GM10248 (cell line): ENCODE data around the gene SSH2.
"Not testable (repeated sequence)": the region's sequence is repeated elsewhere in the genome, so short reads cannot be mapped to it uniquely, and the experiment has no call there.

ENCODE experiments used
- CTCF ChIA-PET: fragments of 300-600 bp; sonication (Branson Sonifier 250); formaldehyde crosslinking; extraction: SDS; loops from one replicate; lab custom pipeline; 2021; ENCODE audit warnings: antibody characterized with exemption; lab: Yijun Ruan, JAX
- POLR2A ChIA-PET: fragments of 350-650 bp; sonication (Branson Sonifier 250); formaldehyde crosslinking; extraction: SDS; loops from one replicate; lab custom pipeline; 2020; ENCODE audit warnings: antibody characterized with exemption; lab: Yijun Ruan, JAX
- DNase-seq: peaks from one replicate; pipeline ENCODE4 v3.0.0; 2012; ENCODE audit errors: extremely low spot score
- CTCF ChIP-seq: IDR thresholded peaks from 2 replicates; pipeline ENCODE4 v1.5.1; 2012; ENCODE audit warnings: mild to moderate bottlenecking, low read depth; ENCODE audit errors: extremely low read depth, missing control alignments, control extremely low read depth

Gene SSH2

GRCh38 chr17:29948448-29949215, 18.6 kb upstream of the SSH2 start:
- POLR2A ChIA-PET, result no interaction called here
- DNase-seq, result no peak
- TF ChIP-seq CTCF, result no peak
- CTCF ChIA-PET, result interaction anchor here (1.0 kb wide), 1 partner anchor 9 kb away, joined by 3 read pairs; no protein-coding TSS in a partner anchor

- CTCF ChIA-PET, result interaction anchor here (2.4 kb wide), 1 partner anchor 14 kb away, joined by 14 read pairs; no protein-coding TSS in a partner anchor
- no peak for DNase-seq
- POLR2A ChIA-PET, result no interaction called here
- no peak for TF ChIP-seq CTCF
Measured at GRCh38 chr17:29945281-29945680, 15.3 kb upstream of the SSH2 start.

GRCh38 chr17:29941334-29941733, 11.3 kb upstream of the SSH2 start, which contains the start of gene EFCAB5:
TSS of gene EFCAB5 (plus strand) at chr17:29941634. CDS start at chr17:29941797, 163 bp downstream.
- DNase-seq, result no peak
- ChIA-PET CTCF (interaction anchor here (1.3 to 4.4 kb wide), 5 partner anchors 8 to 324 kb away, joined by 3 to 32 read pairs (median 4); partner anchors contain the start of gene SSH2), POLR2A (no interaction called here)
- no peak for TF ChIP-seq CTCF

GRCh38 chr17:29936724-29937123, 6.7 kb upstream of the SSH2 start:
- no peak for TF ChIP-seq CTCF
- no peak for DNase-seq
- ChIA-PET CTCF (interaction anchor here (1.0 to 8.9 kb wide), 2 partner anchors 44 to 126 kb away, joined by 3 to 271 read pairs; no protein-coding TSS in a partner anchor), POLR2A (no interaction called here)

- POLR2A ChIA-PET, DNase-seq: not testable (repeated sequence)
- CTCF ChIA-PET, result interaction anchor here (1.0 to 8.9 kb wide), 4 partner anchors 43 to 296 kb away, joined by 3 to 271 read pairs (median 3); no protein-coding TSS in a partner anchor
Measured at GRCh38 chr17:29935909-29936308, 5.9 kb upstream of the SSH2 start.

GRCh38 chr17:29933379-29933778, 3.4 kb upstream of the SSH2 start:
- TF ChIP-seq CTCF, result no peak
- POLR2A ChIA-PET, result no interaction called here
- no peak for DNase-seq
- CTCF ChIA-PET, result interaction anchor here (1.2 to 8.9 kb wide), 5 partner anchors 9 to 160 kb away, joined by 3 to 271 read pairs (median 3); no protein-coding TSS in a partner anchor
